Fibroblast of lung (primary cell): ENCODE measurements around the gene GSTM5. TPM values are rescaled to one million over a fixed set of nuclear protein-coding genes. Genes with fewer than 3 reads are reported as not detected.
A peak's percentile ranks its signal among the peaks of the same experiment; 100 is the strongest.

ENCODE experiments used
- DNase-seq, 2 donors: peaks; one replicate each; pipeline versions ENCODE4 v3.0.0 to v3.0.0-alpha.2; 2010; ENCODE audit warnings: low read depth in 2 of 2
- H2AFZ ChIP-seq: 2 replicates; pipeline ENCODE4 v1.5.1; 2012; ENCODE audit warnings: low read length, control low read depth, inconsistent platforms
- H3K27ac ChIP-seq: 2 replicates; pipeline ENCODE4 v1.5.1; 2011; ENCODE audit warnings: low read length, control low read depth; ENCODE audit not compliant: insufficient read depth
- H3K27me3 ChIP-seq: 2 replicates; pipeline ENCODE4 v1.5.1; 2011; ENCODE audit warnings: mild to moderate bottlenecking, low read length; ENCODE audit not compliant: control insufficient read depth, insufficient read depth
- H3K36me3 ChIP-seq: 2 replicates; pipeline ENCODE4 v1.5.1; 2011; ENCODE audit warnings: low read length; ENCODE audit not compliant: control insufficient read depth, insufficient read depth
- H3K4me1 ChIP-seq: 2 replicates; pipeline ENCODE4 v1.5.1; 2011; ENCODE audit warnings: low read length; ENCODE audit not compliant: control insufficient read depth, insufficient read depth; ENCODE audit errors: extremely low read depth
- H3K4me2 ChIP-seq: 2 replicates; pipeline ENCODE4 v1.5.1; 2011; ENCODE audit warnings: low read length, control low read depth; ENCODE audit not compliant: insufficient read depth; ENCODE audit errors: extremely low read depth
- H3K4me3 ChIP-seq, 4 experiments: fragments of 200-600 bp in 1 of 4; sonication (generic) in 1 of 4; replicated peaks in 1 of 4; 2 replicates each; pipeline ENCODE4 v1.5.1; 2011 to 2016; ENCODE audit warnings: low read length in 4 of 4, low read depth in 3 of 4, mild to moderate bottlenecking in 3 of 4, control low read depth in 2 of 4, inconsistent platforms in 1 of 4, mixed read lengths in 1 of 4; ENCODE audit not compliant: insufficient read depth in 1 of 4; ENCODE audit errors: control extremely low read depth in 1 of 4
- H3K79me2 ChIP-seq: 2 replicates; pipeline ENCODE4 v1.5.1; 2012; ENCODE audit warnings: mild to moderate bottlenecking, low read length, inconsistent platforms; ENCODE audit not compliant: control insufficient read depth, insufficient read depth
- H3K9ac ChIP-seq: 2 replicates; pipeline ENCODE4 v1.5.1; 2011; ENCODE audit warnings: mild to moderate bottlenecking, low read length, control low read depth; ENCODE audit not compliant: insufficient read depth
- H3K9me3 ChIP-seq: 2 replicates; pipeline ENCODE4 v1.5.1; 2012; ENCODE audit warnings: low read depth, low read length; ENCODE audit not compliant: control insufficient read depth, insufficient read depth
- H4K20me1 ChIP-seq: 2 replicates; pipeline ENCODE4 v1.5.1; 2011; ENCODE audit warnings: low read length; ENCODE audit not compliant: control insufficient read depth, insufficient read depth; ENCODE audit errors: extremely low read depth
- CTCF ChIP-seq, 2 donors: IDR thresholded peaks in 1 of 2; conservative IDR thresholded peaks in 1 of 2; 1 replicate in 1 of 2; 2 replicates in 1 of 2; pipeline ENCODE4 v1.5.1; 2011 to 2012; ENCODE audit warnings: low read length in 2 of 2, control low read depth in 1 of 2, inconsistent platforms in 1 of 2, low read depth in 1 of 2, mild to moderate bottlenecking in 1 of 2
- EZH2 ChIP-seq: IDR thresholded peaks from 2 replicates; pipeline ENCODE4 v1.5.1; 2012; ENCODE audit warnings: low read length, control low read depth, mild to moderate bottlenecking; ENCODE audit errors: missing control alignments
- polyA plus RNA-seq, 2 donors: library from polyadenylated mRNA; depleted of rRNA in 1 of 2; stranded (reverse) in 1 of 2; unstranded in 1 of 2; fragments of >200 nt; gene quantifications; 2 replicates each; pipeline ENCODE4 v1.2.1, GENCODE V29; 2011 to 2012; ENCODE audit warnings: missing spikeins in 1 of 2
- total RNA-seq: library from RNA; depleted of rRNA; stranded (reverse); fragments of >200 nt; gene quantifications from 2 replicates; pipeline ENCODE4 v1.2.1, GENCODE V29; 2014

Gene GSTM5
- total and polyA plus RNA-seq, 2 donors (not counting 1 experiment from before 2014, with no cell fraction given): 6.1 to 21.6 TPM

DNA sequence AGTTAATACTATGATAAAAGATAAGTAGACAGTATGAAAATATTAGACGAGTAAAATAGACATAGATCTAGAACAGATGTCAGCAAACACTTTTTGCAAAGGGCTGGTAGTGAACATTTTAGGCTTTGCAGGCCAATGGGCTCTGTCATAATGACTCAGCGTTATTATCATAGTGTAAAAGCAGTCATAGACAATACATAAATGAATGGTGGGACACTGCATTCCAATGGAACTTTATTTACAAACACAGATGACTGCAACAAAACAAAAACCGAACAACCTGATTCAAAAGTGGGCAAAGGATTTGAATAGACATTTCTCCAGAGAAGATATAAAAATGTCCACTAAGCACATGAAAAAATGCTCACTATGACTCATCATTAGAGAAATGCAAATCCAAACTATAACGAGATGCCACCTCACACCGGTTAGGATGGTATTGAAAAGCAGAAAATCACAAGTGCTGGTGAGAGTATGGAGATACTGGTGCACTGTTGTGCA is 7.3 kb downstream of the GSTM5 start:
- H3K4me3 ChIP-seq: no peak overlapping the region
- peak overlapping the region; percentile 1 for H3K27ac ChIP-seq
- no peak overlapping the region for H2AFZ ChIP-seq
- no peaks in the 10 kb centered on the region for H3K9me3 ChIP-seq
- peak; percentile 51 to 70 for DNase-seq
- H4K20me1 ChIP-seq: no peaks in the 10 kb centered on the region
- TF ChIP-seq CTCF (conservative IDR thresholded peaks at IDR 0.05 in 1 of 2, IDR thresholded peaks at IDR 0.05 in 1 of 2; ENCODE audit: low read depth in 1 of 2, low read length in 2 of 2) (no peak), EZH2 (no peak)
- no peaks in the 10 kb centered on the region for H3K79me2 ChIP-seq
- H3K4me2 ChIP-seq: no peak overlapping the region
- no peaks in the 10 kb centered on the region for H3K4me1 ChIP-seq
- H3K27me3 ChIP-seq: no peaks in the 10 kb centered on the region
- H3K9ac ChIP-seq: no peak overlapping the region
- no peaks in the 10 kb centered on the region for H3K36me3 ChIP-seq

GRCh38 chr1:109721042-109721441 is 9.0 kb downstream of the GSTM5 start:
- Histone ChIP-seq H4K20me1 (no peaks in the 10 kb centered on the region), H3K4me1 (no peaks in the 10 kb centered on the region), H3K9ac (no peak overlapping the region), H3K4me3 (no peak overlapping the region), H2AFZ (no peak overlapping the region), H3K27me3 (no peaks in the 10 kb centered on the region), H3K36me3 (no peaks in the 10 kb centered on the region), H3K79me2 (no peaks in the 10 kb centered on the region), H3K4me2 (no peak overlapping the region), H3K27ac (no peak overlapping the region), H3K9me3 (no peaks in the 10 kb centered on the region)
- TF ChIP-seq CTCF (conservative IDR thresholded peaks at IDR 0.05 in 1 of 2, IDR thresholded peaks at IDR 0.05 in 1 of 2; ENCODE audit: low read depth in 1 of 2, low read length in 2 of 2) (no peak), EZH2 (no peak)
- DNase-seq: peak in 1 of 2 donors; percentile 17

DNA sequence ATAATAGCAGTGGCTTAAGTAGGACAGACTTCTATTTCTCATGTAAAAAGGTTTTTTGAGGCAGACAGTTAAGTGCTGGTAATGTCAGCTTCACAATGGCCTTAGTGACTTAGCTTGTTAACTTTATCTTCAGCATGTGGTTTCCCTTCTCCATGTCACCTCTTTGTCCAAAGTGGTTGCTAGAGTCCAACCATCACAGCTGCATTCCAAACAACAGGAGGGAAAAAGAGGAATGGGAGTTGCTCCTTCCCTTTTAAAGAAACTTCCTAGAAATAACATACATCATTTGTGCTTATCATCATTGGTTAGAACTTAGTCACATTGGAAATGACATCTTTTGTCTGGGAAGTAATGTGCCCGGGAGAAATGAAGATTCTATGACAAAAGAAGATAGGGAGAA is 9.9 kb downstream of the GSTM5 start:
- Histone ChIP-seq H4K20me1 (no peaks in the 10 kb centered on the region), H3K79me2 (no peaks in the 10 kb centered on the region), H3K27ac (no peak overlapping the region), H2AFZ (no peak overlapping the region), H3K27me3 (no peaks in the 10 kb centered on the region), H3K9me3 (no peaks in the 10 kb centered on the region), H3K4me2 (no peak overlapping the region), H3K4me3 (no peak overlapping the region), H3K36me3 (no peaks in the 10 kb centered on the region), H3K4me1 (no peaks in the 10 kb centered on the region), H3K9ac (no peak overlapping the region)
- no peak for TF ChIP-seq EZH2
- no peak for DNase-seq
